IMR-90 (cell line): ENCODE measurements around the gene PI16. TPM values are rescaled to one million over a fixed set of nuclear protein-coding genes. Genes with fewer than 3 reads are reported as not detected.

ENCODE experiments used
- ATAC-seq: fragments of 200-7000 bp; cut with Tn5 transposase; 2 replicates; pipeline ENCODE4 v1.9.1; 2020; ENCODE audit warnings: low read depth, mild to moderate bottlenecking, moderate library complexity
- BruUV-seq: library from RNA; stranded (reverse); fragments of 400-500 nt; replicated peaks from 2 replicates; lab custom pipeline; 2021; lab: Mats Ljungman, UMichigan
- CTCF ChIA-PET: fragments of 300-600 bp; formaldehyde crosslinking; extraction: SDS; loops from one replicate; lab custom pipeline; 2021; ENCODE audit warnings: antibody characterized with exemption; lab: Yijun Ruan, JAX
- POLR2A ChIA-PET: fragments of 300-600 bp; sonication (Branson Sonifier 250); formaldehyde crosslinking; loops from one replicate; lab custom pipeline; 2022; ENCODE audit warnings: antibody characterized with exemption; ENCODE audit not compliant: unreplicated experiment; lab: Charles Lee
- DNase-seq: peaks from one replicate; pipeline ENCODE4 v3.0.0; 2013
- H2AFZ ChIP-seq: replicated peaks from 2 replicates; pipeline ENCODE3; 2013; ENCODE audit warnings: low read length, mild to moderate bottlenecking; ENCODE audit not compliant: poor library complexity
- H2AK5ac ChIP-seq: 2 replicates; pipeline ENCODE4 v1.6.1; 2013; ENCODE audit warnings: low read depth, low read length, inconsistent platforms
- H2AK9ac ChIP-seq: replicated peaks from 2 replicates; pipeline ENCODE3; 2013; ENCODE audit warnings: mild to moderate bottlenecking, low read depth, low read length, moderate library complexity; ENCODE audit not compliant: poor library complexity
- H2BK120ac ChIP-seq: 2 replicates; pipeline ENCODE4 v1.6.1; 2013; ENCODE audit warnings: low read depth, low read length, inconsistent platforms
- H2BK15ac ChIP-seq: 3 replicates; pipeline ENCODE4 v1.6.1; 2013; ENCODE audit warnings: low read depth, low read length, inconsistent platforms
- H2BK20ac ChIP-seq: 2 replicates; pipeline ENCODE4 v1.6.1; 2013; ENCODE audit warnings: low read depth, mild to moderate bottlenecking, inconsistent platforms, low read length, moderate library complexity
- H2BK5ac ChIP-seq: 2 replicates; pipeline ENCODE4 v1.6.1; 2013; ENCODE audit warnings: mild to moderate bottlenecking, low read depth, low read length, inconsistent platforms; ENCODE audit not compliant: poor library complexity, severe bottlenecking
- H3K14ac ChIP-seq: replicated peaks from 2 replicates; pipeline ENCODE4 v1.6.1; 2013; ENCODE audit warnings: low read depth, low read length, inconsistent platforms
- H3K18ac ChIP-seq: 2 replicates; pipeline ENCODE4 v1.6.1; 2013; ENCODE audit warnings: low read depth, low read length, control low read depth
- H3K23ac ChIP-seq: 2 replicates; pipeline ENCODE4 v1.6.1; 2013; ENCODE audit warnings: low read depth, low read length, inconsistent platforms
- H3K27ac ChIP-seq: 2 replicates; pipeline ENCODE4 v1.5.1; 2013; ENCODE audit warnings: mild to moderate bottlenecking, control low read depth, low read length; ENCODE audit not compliant: insufficient read depth
- H3K27me3 ChIP-seq: 2 replicates; pipeline ENCODE4 v1.6.1; 2013; ENCODE audit warnings: low read length; ENCODE audit not compliant: control insufficient read depth, insufficient read depth
- H3K36me3 ChIP-seq: 2 replicates; pipeline ENCODE4 v1.6.1; 2013; ENCODE audit warnings: low read length, mixed read lengths; ENCODE audit not compliant: control insufficient read depth, insufficient read depth
- H3K4ac ChIP-seq: 2 replicates; pipeline ENCODE4 v1.6.1; 2013; ENCODE audit warnings: low read depth, low read length, inconsistent platforms
- H3K4me1 ChIP-seq: 2 replicates; pipeline ENCODE4 v1.6.1; 2013; ENCODE audit warnings: low read length, mixed read lengths; ENCODE audit not compliant: control insufficient read depth, insufficient read depth
- H3K4me2 ChIP-seq: 2 replicates; pipeline ENCODE4 v1.6.1; 2013; ENCODE audit warnings: low read depth, mild to moderate bottlenecking, control low read depth, low read length, moderate library complexity
- H3K4me3 ChIP-seq: 2 replicates; pipeline ENCODE4 v1.5.1; 2013; ENCODE audit warnings: low read depth, mild to moderate bottlenecking, control low read depth, low read length, moderate library complexity; ENCODE audit not compliant: insufficient read depth
- H3K56ac ChIP-seq: 2 replicates; pipeline ENCODE4 v1.6.1; 2013; ENCODE audit warnings: low read length, inconsistent platforms; ENCODE audit not compliant: insufficient read depth; ENCODE audit errors: extremely low read depth
- H3K79me1 ChIP-seq, 2 experiments: 2 replicates each; pipeline ENCODE4 v1.6.1; 2013; ENCODE audit warnings: low read length in 2 of 2, inconsistent platforms in 1 of 2, low read depth in 1 of 2
- H3K9ac ChIP-seq: 2 replicates; pipeline ENCODE4 v1.6.1; 2013; ENCODE audit warnings: low read depth, low read length, control low read depth
- H3K9me1 ChIP-seq: 2 replicates; pipeline ENCODE4 v1.6.1; 2013; ENCODE audit warnings: low read length, inconsistent platforms; ENCODE audit not compliant: insufficient read depth
- H3K9me3 ChIP-seq: 2 replicates; pipeline ENCODE4 v1.6.1; 2013; ENCODE audit warnings: low read length; ENCODE audit not compliant: control insufficient read depth, insufficient read depth
- H4K20me1 ChIP-seq: 2 replicates; pipeline ENCODE4 v1.6.1; 2013; ENCODE audit warnings: low read length, inconsistent platforms; ENCODE audit not compliant: insufficient read depth
- H4K5ac ChIP-seq: 2 replicates; pipeline ENCODE4 v1.6.1; 2013; ENCODE audit warnings: mild to moderate bottlenecking, low read depth, low read length, control low read depth
- H4K8ac ChIP-seq, 2 experiments: 2 replicates each; pipeline ENCODE4 v1.6.1; 2013; ENCODE audit warnings: low read depth in 2 of 2, low read length in 2 of 2, control low read depth in 1 of 2, inconsistent platforms in 1 of 2
- H4K91ac ChIP-seq: 2 replicates; pipeline ENCODE4 v1.6.1; 2013; ENCODE audit warnings: low read depth, low read length, inconsistent platforms; ENCODE audit not compliant: insufficient read depth
- BHLHE40 ChIP-seq: fragments of 150-350 bp; IDR thresholded peaks from 2 replicates; pipeline ENCODE4 v1.6.1; 2016; ENCODE audit warnings: mild to moderate bottlenecking, low read depth, low read length
- CEBPB ChIP-seq: IDR thresholded peaks from 2 replicates; pipeline ENCODE4 v1.6.1; 2012; ENCODE audit warnings: low read depth, low read length, improper control_type of control experiment
- CHD1 ChIP-seq: IDR thresholded peaks from 2 replicates; pipeline ENCODE4 v1.6.1; 2012; ENCODE audit warnings: low read depth, low read length, improper control_type of control experiment
- FOS ChIP-seq: fragments of 150-350 bp; IDR thresholded peaks from 2 replicates; pipeline ENCODE4 v1.6.1; 2016; ENCODE audit warnings: low read depth, low read length
- MAFK ChIP-seq: IDR thresholded peaks from 2 replicates; pipeline ENCODE4 v1.6.1; 2012; ENCODE audit warnings: low read depth, low read length, improper control_type of control experiment
- MAZ ChIP-seq: IDR thresholded peaks from 2 replicates; pipeline ENCODE4 v1.6.1; 2012; ENCODE audit warnings: low read depth, mild to moderate bottlenecking, low read length, improper control_type of control experiment, moderate library complexity, borderline replicate concordance
- MXI1 ChIP-seq: IDR thresholded peaks from 2 replicates; pipeline ENCODE4 v1.6.1; 2012; ENCODE audit warnings: low read depth, mild to moderate bottlenecking, low read length, moderate library complexity, borderline replicate concordance
- NFE2L2 ChIP-seq: fragments of 150-350 bp; IDR thresholded peaks from 2 replicates; pipeline ENCODE4 v1.6.1; 2016; ENCODE audit warnings: low read depth, mild to moderate bottlenecking, low read length
- POLR2A ChIP-seq: IDR thresholded peaks from 2 replicates; pipeline ENCODE4 v1.6.1; 2012; ENCODE audit warnings: mild to moderate bottlenecking, low read depth, low read length
- RAD21 ChIP-seq: IDR thresholded peaks from 2 replicates; pipeline ENCODE4 v1.6.1; 2012; ENCODE audit warnings: low read length, improper control_type of control experiment
- RFX5 ChIP-seq: IDR thresholded peaks from 2 replicates; pipeline ENCODE4 v1.8.0; 2012; ENCODE audit warnings: low read depth, mild to moderate bottlenecking, low read length, moderate library complexity
- WGBS, 2 experiments: methylation state at CpG; one replicate each; pipeline versions ENCODE4 v1.1.5 to v1.1.7; 2013; ENCODE audit warnings: missing lambda C conversion rate in 2 of 2; ENCODE audit not compliant: insufficient read length in 1 of 2; ENCODE audit errors: extremely low coverage in 2 of 2; 5-methylcytosine and 5-hydroxymethylcytosine counted together
- dilution Hi-C: fragments of 300-500 bp; cut with HindIII; formaldehyde crosslinking; loops from one replicate; pipeline ENCODE4 v1.14.3; 2018; ENCODE audit warnings: low sequenced_read_pairs; ENCODE audit not compliant: unreplicated experiment
- in situ Hi-C: fragments of 300-500 bp; cut with MboI; formaldehyde crosslinking; loops from 3 replicates; pipeline ENCODE4 v1.14.3; 2019; ENCODE audit warnings: low sequenced_read_pairs, inconsistent platforms, mixed read lengths
- intact Hi-C: fragments of 100-400 bp; cut with micrococcal nuclease; formaldehyde crosslinking; loops from 2 replicates; pipeline ENCODE4 v1.10.0; 2022
- polyA plus RNA-seq, 3 experiments: library from polyadenylated mRNA; depleted of rRNA; stranded (reverse); fragments of >200 nt; gene quantifications; 2 replicates each; pipeline ENCODE4 v1.2.3, GENCODE V29; 2012; ENCODE audit warnings: low replicate concordance in 1 of 3
- total RNA-seq: library from RNA; depleted of rRNA; stranded (reverse); fragments of >200 nt; gene quantifications from 2 replicates; pipeline ENCODE4 v1.2.3, GENCODE V29; 2012
- TF ChIP-seq, protein P1 (sequence below): fragments of 150-350 bp; IDR thresholded peaks from 2 replicates; pipeline ENCODE4 v1.6.1; 2016; ENCODE audit warnings: low read depth, mild to moderate bottlenecking, low read length, moderate library complexity, borderline replicate concordance
- TF ChIP-seq, protein P2 (sequence below): conservative IDR thresholded peaks from 2 replicates; pipeline ENCODE4 v1.5.1; 2012; ENCODE audit warnings: mild to moderate bottlenecking, low read depth, low read length, improper control_type of control experiment
- TF ChIP-seq, protein P3 (sequence below): fragments of 150-350 bp; IDR thresholded peaks from 2 replicates; pipeline ENCODE4 v1.6.1; 2017; ENCODE audit warnings: mild to moderate bottlenecking, antibody characterized with exemption, low read length, low read depth

The PI16 gene
- total and polyA plus RNA-seq, 2 of the 4 experiments (the other 2 are of a cell fraction): 0.21 TPM; not detected in 1

DNA sequence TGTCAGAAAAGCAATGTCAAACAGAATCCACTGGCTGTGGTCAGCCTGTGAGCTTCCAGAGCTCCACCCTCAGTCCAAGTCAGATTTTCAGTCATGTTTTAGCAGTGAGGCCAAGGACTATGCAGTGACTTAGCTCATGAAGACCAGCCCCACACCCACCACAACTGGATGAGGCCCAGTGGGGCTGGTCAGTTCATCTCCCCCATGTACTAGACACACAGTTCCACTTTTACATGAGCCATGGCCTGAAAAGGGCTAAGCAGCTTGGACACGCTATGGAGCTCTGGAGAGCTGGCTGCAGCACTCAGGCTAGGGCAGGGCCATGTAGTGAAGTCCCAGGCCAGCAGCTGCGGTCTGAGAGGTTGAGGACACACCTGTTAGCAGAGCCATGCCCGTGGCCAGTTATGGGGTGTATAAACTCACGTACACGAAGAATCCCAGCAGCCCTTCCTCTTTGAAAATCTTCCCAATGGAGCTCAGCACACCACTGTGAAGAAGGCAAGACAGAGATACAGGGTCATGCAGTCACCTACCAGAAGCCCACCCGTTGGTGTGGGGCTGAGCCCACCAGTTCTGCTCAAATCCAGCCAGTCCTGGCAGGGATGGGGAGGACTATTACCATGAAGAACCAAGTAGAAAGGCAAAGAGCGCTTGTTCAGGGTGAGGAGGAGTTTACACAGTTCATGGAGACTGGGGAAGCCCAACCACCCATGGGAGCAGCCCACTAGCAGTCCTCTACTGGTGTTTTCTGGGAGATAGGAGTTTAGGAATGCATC, 20.9 kb downstream of the PI16 start (continued):
- TF ChIP-seq CHD1: no peak

DNA sequence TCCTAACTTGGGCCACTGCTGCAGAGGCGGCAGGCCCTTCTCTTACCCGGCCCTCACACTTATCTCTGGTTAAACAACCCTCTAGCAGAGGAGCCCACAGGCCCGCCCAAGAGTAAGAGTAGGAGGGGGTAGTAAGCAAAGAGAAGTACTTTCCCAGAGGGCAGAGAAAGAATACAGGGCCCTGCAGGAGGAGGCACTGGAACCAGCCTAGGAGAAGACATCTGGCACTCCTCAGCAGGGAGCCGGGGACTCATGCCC, 21.4 kb downstream of the PI16 start:
- H2BK5ac ChIP-seq: no peak overlapping the region
- no peak overlapping the region for H4K91ac ChIP-seq
- no peak overlapping the region for H4K5ac ChIP-seq
- H3K27me3 ChIP-seq: no peaks in the 10 kb centered on the region
- H2BK20ac ChIP-seq: no peak overlapping the region
- H3K18ac ChIP-seq: no peak overlapping the region
- no peak overlapping the region for H3K4ac ChIP-seq
- peaks cover 3% of the 10 kb centered on the region; the same call in 1 of the 2 replicates for H3K4me1 ChIP-seq
- H2AK5ac ChIP-seq: no peak overlapping the region
- H3K9ac ChIP-seq: no peak overlapping the region
- no peak overlapping the region for H2BK15ac ChIP-seq
- WGBS, 2 experiments: no CpG with 5 or more reads among the region's 4 CpGs
- H4K20me1 ChIP-seq: peaks cover 59% of the 10 kb centered on the region
- H3K9me1 ChIP-seq: peaks cover 4% of the 10 kb centered on the region; the same call in 1 of the 2 replicates
- no peak overlapping the region for H3K4me2 ChIP-seq
- H2AFZ ChIP-seq: no peak overlapping the region
- DNase-seq (no peak), ATAC-seq (no peak)
- no peak overlapping the region for H3K14ac ChIP-seq
- no peak overlapping the region for H3K56ac ChIP-seq
- H3K36me3 ChIP-seq: peaks cover 80% of the 10 kb centered on the region
- H2AK9ac ChIP-seq: no peak overlapping the region
- no peak overlapping the region for H2BK120ac ChIP-seq
- no peak overlapping the region for H3K27ac ChIP-seq
- in situ Hi-C loops (no loop called here), intact Hi-C loops (no loop called here), dilution Hi-C loops (no loop called here)
- H3K23ac ChIP-seq: no peak overlapping the region
- H4K8ac ChIP-seq: no peak overlapping the region
- CTCF ChIA-PET: no interaction called here
- H3K4me3 ChIP-seq: no peak overlapping the region
- no peaks in the 10 kb centered on the region for H3K9me3 ChIP-seq
- H3K79me1 ChIP-seq: peaks cover 65 to 77% of the 10 kb centered on the region in 2 experiments
- no TSS peak for BruUV-seq
- POLR2A ChIA-PET: no interaction called here
- TF ChIP-seq POLR2A (no peak), RFX5 (no peak), MAZ (no peak), FOS (no peak), MXI1 (no peak), MAFK (no peak), CHD1 (no peak), RAD21 (no peak), NFE2L2 (no peak), BHLHE40 (no peak), CEBPB (no peak)
- TF ChIP-seq, protein P1, sequence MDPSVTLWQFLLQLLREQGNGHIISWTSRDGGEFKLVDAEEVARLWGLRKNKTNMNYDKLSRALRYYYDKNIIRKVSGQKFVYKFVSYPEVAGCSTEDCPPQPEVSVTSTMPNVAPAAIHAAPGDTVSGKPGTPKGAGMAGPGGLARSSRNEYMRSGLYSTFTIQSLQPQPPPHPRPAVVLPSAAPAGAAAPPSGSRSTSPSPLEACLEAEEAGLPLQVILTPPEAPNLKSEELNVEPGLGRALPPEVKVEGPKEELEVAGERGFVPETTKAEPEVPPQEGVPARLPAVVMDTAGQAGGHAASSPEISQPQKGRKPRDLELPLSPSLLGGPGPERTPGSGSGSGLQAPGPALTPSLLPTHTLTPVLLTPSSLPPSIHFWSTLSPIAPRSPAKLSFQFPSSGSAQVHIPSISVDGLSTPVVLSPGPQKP: no peak
- TF ChIP-seq, protein P2, sequence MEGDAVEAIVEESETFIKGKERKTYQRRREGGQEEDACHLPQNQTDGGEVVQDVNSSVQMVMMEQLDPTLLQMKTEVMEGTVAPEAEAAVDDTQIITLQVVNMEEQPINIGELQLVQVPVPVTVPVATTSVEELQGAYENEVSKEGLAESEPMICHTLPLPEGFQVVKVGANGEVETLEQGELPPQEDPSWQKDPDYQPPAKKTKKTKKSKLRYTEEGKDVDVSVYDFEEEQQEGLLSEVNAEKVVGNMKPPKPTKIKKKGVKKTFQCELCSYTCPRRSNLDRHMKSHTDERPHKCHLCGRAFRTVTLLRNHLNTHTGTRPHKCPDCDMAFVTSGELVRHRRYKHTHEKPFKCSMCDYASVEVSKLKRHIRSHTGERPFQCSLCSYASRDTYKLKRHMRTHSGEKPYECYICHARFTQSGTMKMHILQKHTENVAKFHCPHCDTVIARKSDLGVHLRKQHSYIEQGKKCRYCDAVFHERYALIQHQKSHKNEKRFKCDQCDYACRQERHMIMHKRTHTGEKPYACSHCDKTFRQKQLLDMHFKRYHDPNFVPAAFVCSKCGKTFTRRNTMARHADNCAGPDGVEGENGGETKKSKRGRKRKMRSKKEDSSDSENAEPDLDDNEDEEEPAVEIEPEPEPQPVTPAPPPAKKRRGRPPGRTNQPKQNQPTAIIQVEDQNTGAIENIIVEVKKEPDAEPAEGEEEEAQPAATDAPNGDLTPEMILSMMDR: no peak
- TF ChIP-seq, protein P3, sequence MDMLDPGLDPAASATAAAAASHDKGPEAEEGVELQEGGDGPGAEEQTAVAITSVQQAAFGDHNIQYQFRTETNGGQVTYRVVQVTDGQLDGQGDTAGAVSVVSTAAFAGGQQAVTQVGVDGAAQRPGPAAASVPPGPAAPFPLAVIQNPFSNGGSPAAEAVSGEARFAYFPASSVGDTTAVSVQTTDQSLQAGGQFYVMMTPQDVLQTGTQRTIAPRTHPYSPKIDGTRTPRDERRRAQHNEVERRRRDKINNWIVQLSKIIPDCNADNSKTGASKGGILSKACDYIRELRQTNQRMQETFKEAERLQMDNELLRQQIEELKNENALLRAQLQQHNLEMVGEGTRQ: no peak
